ENCODE data around the gene GASK1A.

Gene GASK1A

GRCh38 chr3:43073116-43073835, 94.2 kb downstream of the GASK1A start:
- no peak for TF ChIP-seq CTCF (IDR thresholded peaks at IDR 0.05; ENCODE audit: extremely low read depth, insufficient read depth, missing control alignments)
- no peak for DNase-seq (ENCODE audit: low spot score)
- in situ Hi-C loops (cut with MboI; ENCODE audit: low pct_unique_long_range_greater_than_20kb, low sequenced_read_pairs, unreplicated experiment) = no loop called here

DNA sequence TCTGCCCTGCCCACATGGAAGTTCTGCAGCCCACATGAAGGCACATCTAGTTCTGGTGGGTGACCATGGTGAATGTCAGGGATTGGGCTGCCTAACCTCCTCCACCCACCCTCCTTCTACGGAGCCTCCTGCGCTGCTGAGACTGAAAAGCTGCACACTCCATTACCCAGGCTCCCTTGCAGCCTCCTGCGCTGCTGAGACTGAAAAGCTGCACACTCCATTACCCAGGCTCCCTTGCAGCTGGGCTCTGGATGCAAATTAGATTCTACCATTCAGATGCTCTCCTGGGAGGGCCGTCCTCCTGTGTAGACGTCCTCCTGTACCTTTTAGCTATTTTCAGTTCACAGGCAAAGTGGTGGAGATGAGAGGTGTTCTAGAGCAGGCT, 94.7 kb downstream of the GASK1A start:
- in situ Hi-C loops (cut with MboI; ENCODE audit: low pct_unique_long_range_greater_than_20kb, low sequenced_read_pairs, unreplicated experiment) = no loop called here
- TF ChIP-seq CTCF (IDR thresholded peaks at IDR 0.05; ENCODE audit: extremely low read depth, insufficient read depth, missing control alignments) = no peak
- no peak for DNase-seq (ENCODE audit: low spot score)

GRCh38 chr3:43074482-43074881, 95.4 kb downstream of the GASK1A start:
- in situ Hi-C loops (cut with MboI; ENCODE audit: low pct_unique_long_range_greater_than_20kb, low sequenced_read_pairs, unreplicated experiment) = no loop called here
- no peak for DNase-seq (ENCODE audit: low spot score)
- no peak for TF ChIP-seq CTCF (IDR thresholded peaks at IDR 0.05; ENCODE audit: extremely low read depth, insufficient read depth, missing control alignments)

- in situ Hi-C loops (cut with MboI; ENCODE audit: low pct_unique_long_range_greater_than_20kb, low sequenced_read_pairs, unreplicated experiment) = no loop called here
- TF ChIP-seq CTCF (IDR thresholded peaks at IDR 0.05; ENCODE audit: extremely low read depth, insufficient read depth, missing control alignments) = no peak
- no peak for DNase-seq (ENCODE audit: low spot score)
These were observed 96.0 kb downstream of the GASK1A start for GRCh38 chr3:43074901-43075689.

DNA sequence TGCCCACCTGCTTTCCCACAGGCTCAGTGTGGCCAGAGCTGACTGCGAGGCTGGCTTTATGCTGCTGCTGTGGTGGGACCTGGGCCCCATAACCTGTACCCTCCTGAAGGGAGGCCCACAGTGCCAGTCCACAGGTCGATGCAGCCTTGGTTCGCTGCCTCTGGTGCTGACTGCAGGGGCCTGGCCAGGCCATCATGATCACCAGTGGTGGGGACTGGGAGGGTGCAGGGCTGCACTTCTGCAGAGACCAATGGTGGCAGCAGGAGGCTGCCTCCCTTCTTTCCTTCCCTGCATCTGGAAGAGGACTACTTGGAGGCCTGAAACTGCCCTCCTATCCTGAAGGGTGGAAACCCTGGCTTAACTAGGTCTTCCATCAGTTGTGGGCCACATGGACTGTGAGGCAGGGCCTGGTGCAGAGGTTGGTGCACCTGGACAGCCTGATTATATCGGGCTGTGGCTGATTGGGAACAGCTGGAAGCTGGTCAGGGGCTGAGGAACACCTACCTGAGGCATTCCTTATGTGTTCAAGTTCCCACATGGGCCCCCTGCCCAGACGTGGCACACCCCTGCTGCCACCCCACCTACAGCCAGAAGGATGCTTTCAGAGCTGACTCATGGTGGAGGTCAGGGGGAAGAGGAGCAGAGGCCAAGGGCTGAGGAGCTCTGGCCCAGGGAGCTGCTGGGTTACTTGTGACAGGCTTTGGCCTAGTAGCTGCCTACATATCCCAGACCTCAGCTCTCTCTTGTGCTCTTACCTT, 97.0 kb downstream of the GASK1A start:
- no peak for TF ChIP-seq CTCF (IDR thresholded peaks at IDR 0.05; ENCODE audit: extremely low read depth, insufficient read depth, missing control alignments)
- in situ Hi-C loops (cut with MboI; ENCODE audit: low pct_unique_long_range_greater_than_20kb, low sequenced_read_pairs, unreplicated experiment) = no loop called here
- no peak for DNase-seq (ENCODE audit: low spot score)

DNA sequence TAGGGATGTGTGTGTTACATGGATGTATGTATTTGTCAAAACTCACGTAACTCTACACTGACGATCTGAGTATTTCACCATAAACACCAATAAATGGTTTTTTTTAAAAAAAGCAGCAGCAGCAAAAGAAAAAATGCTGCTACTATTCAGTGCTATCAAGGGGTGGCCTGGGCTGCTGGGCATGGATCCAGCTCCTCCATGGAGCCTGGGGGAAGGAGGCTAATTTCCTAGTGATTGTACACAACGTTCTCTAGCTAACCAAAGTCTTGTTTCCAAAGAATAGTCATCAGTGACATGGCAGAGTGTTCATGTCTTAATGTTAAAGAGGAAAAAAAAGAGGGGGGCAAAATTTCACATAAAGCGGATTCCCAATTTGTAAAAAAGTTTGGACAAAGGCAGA, 97.7 kb downstream of the GASK1A start:
- TF ChIP-seq CTCF (IDR thresholded peaks at IDR 0.05; ENCODE audit: extremely low read depth, insufficient read depth, missing control alignments) = no peak
- in situ Hi-C loops (cut with MboI; ENCODE audit: low pct_unique_long_range_greater_than_20kb, low sequenced_read_pairs, unreplicated experiment) = no loop called here
- DNase-seq (ENCODE audit: low spot score) = no peak

All from GM13977 (cell line).